Measurements from ENCODE around the gene RAB11FIP3. TPM values are rescaled to one million over a fixed set of nuclear protein-coding genes. Genes with fewer than 3 reads are reported as not detected.
A peak's percentile ranks its signal among the peaks of the same experiment; 100 is the strongest.
"Not testable (repeated sequence)": the region's sequence is repeated elsewhere in the genome, so short reads cannot be mapped to it uniquely, and the experiment has no call there.

The RAB11FIP3 gene
- total RNA-seq, 4 donors from 2014 or later = 27.0 to 50.1 (median 34.8) TPM

GRCh38 chr16:414395-415169 lies 10.9 kb upstream of the RAB11FIP3 start:
- no peak overlapping the region for H3K4me3 ChIP-seq
- no peaks in the 10 kb centered on the region for H3K9me3 ChIP-seq

GRCh38 chr16:415170-415498 lies 10.3 kb upstream of the RAB11FIP3 start:
- H3K27me3 ChIP-seq; ATAC-seq; H3K27ac ChIP-seq; H3K4me3 ChIP-seq; DNase-seq; intact Hi-C loops (cut with DNase I; ENCODE audit: low total_unique reads); in situ Hi-C loops (cut with MboI; ENCODE audit: low sequenced_read_pairs in 4 of 4); H3K9me3 ChIP-seq; H3K36me3 ChIP-seq; H3K4me1 ChIP-seq: not testable (repeated sequence)

More at GRCh38 chr16:414395-415169, 10.9 kb upstream of the RAB11FIP3 start:
- TF ChIP-seq POLR2A (IDR thresholded peaks at IDR 0.05) = no peak
- TF ChIP-seq CTCF (IDR thresholded peaks at IDR 0.05 in 4 of 5, conservative IDR thresholded peaks at IDR 0.05 in 1 of 5) = no peak
- Histone ChIP-seq H3K4me1 (no peaks in the 10 kb centered on the region), H3K27ac (no peak overlapping the region), H3K36me3 (peaks cover 0 to 6% of the 10 kb centered on the region in 2 donors), H3K27me3 (no peaks in the 10 kb centered on the region)
- ATAC-seq (no peak), DNase-seq (no peak)
- intact Hi-C loops (cut with DNase I; ENCODE audit: low total_unique reads) = no loop called here
- in situ Hi-C loops (cut with MboI; ENCODE audit: low sequenced_read_pairs in 4 of 4) = no loop called here

GRCh38 chr16:422179-422578 lies 3.3 kb upstream of the RAB11FIP3 start:
- in situ Hi-C loops (cut with MboI; ENCODE audit: low sequenced_read_pairs in 4 of 4); H3K4me3 ChIP-seq; H3K27ac ChIP-seq; H3K36me3 ChIP-seq; H3K9me3 ChIP-seq; ATAC-seq; intact Hi-C loops (cut with DNase I; ENCODE audit: low total_unique reads); H3K27me3 ChIP-seq; DNase-seq: not testable (repeated sequence)
- H3K4me1 ChIP-seq = peaks cover 17 to 19% of the 10 kb centered on the region in 2 donors

- H3K36me3 ChIP-seq = no peaks in the 10 kb centered on the region
- H3K27me3 ChIP-seq = no peaks in the 10 kb centered on the region
- DNase-seq (peak; percentile 93 to 94), ATAC-seq (peak; percentile 84 to 85)
- peak; percentile 90 for TF ChIP-seq POLR2A (IDR thresholded peaks at IDR 0.05)
- no peak for TF ChIP-seq CTCF (IDR thresholded peaks at IDR 0.05 in 4 of 5, conservative IDR thresholded peaks at IDR 0.05 in 1 of 5)
- in situ Hi-C loops (cut with MboI; ENCODE audit: low sequenced_read_pairs in 4 of 4) (no loop called here), intact Hi-C loops (cut with DNase I; ENCODE audit: low total_unique reads) (loop anchor here (1.0 to 2.0 kb wide), 3 partner anchors 22 to 111 kb away; partner anchors contain the start of gene CAPN15)
- peaks cover 36 to 39% of the 10 kb centered on the region in 2 donors for H3K4me1 ChIP-seq
- peak overlapping the region; percentile 93 to 100 (median 99) for H3K27ac ChIP-seq
- peak overlapping the region; percentile 62 to 76 (median 70) for H3K4me3 ChIP-seq
- no peaks in the 10 kb centered on the region for H3K9me3 ChIP-seq
Observed at GRCh38 chr16:424033-424622, 1.3 kb upstream of the RAB11FIP3 start.

GRCh38 chr16:424623-425081 lies 797 bp upstream of the RAB11FIP3 start:
- no peak for DNase-seq
- ATAC-seq = peak; percentile 25 to 48
- no peaks in the 10 kb centered on the region for H3K36me3 ChIP-seq
- H3K9me3 ChIP-seq = no peaks in the 10 kb centered on the region
- no peaks in the 10 kb centered on the region for H3K27me3 ChIP-seq
- peaks cover 41 to 44% of the 10 kb centered on the region in 2 donors for H3K4me1 ChIP-seq
- intact Hi-C loops (cut with DNase I; ENCODE audit: low total_unique reads) (loop anchor here (1.0 to 2.0 kb wide), 4 partner anchors 22 to 165 kb away; partner anchors contain the start of gene CAPN15), in situ Hi-C loops (cut with MboI; ENCODE audit: low sequenced_read_pairs in 4 of 4) (no loop called here)
- peak overlapping the region; percentile 62 to 76 (median 70) for H3K4me3 ChIP-seq
- H3K27ac ChIP-seq = peak overlapping the region; percentile 93 to 100 (median 99)
- peak in 1 of 5 experiments; percentile 11 for TF ChIP-seq CTCF (IDR thresholded peaks at IDR 0.05 in 4 of 5, conservative IDR thresholded peaks at IDR 0.05 in 1 of 5)
- peak in 1 of 2 donors; percentile 80 for TF ChIP-seq POLR2A (IDR thresholded peaks at IDR 0.05)

All from gastrocnemius medialis (tissue), 4 donors.